BJ (cell line): ENCODE results near the gene CCR9. TPM values are rescaled to one million over a fixed set of nuclear protein-coding genes. Genes with fewer than 3 reads are reported as not detected.

ENCODE experiments used
- CTCF ChIA-PET: fragments of 350-600 bp; formaldehyde crosslinking; extraction: SDS; loops from one replicate; lab custom pipeline; 2021; ENCODE audit warnings: antibody characterized with exemption, inconsistent platforms; lab: Yijun Ruan, JAX
- POLR2A ChIA-PET: fragments of 300-600 bp; sonication (Branson Sonifier 250); formaldehyde crosslinking; extraction: SDS; loops from one replicate; lab custom pipeline; 2021; ENCODE audit warnings: antibody characterized with exemption; lab: Charles Lee
- DNase-seq: peaks from one replicate; pipeline ENCODE4 v3.0.0-alpha.2; 2011; ENCODE audit warnings: low read depth
- H3K27me3 ChIP-seq: 2 replicates; pipeline ENCODE4 v1.6.0; 2011; ENCODE audit warnings: low read length; ENCODE audit not compliant: control insufficient read depth, insufficient read depth
- H3K36me3 ChIP-seq: 2 replicates; pipeline ENCODE4 v1.5.1; 2011; ENCODE audit warnings: low read length; ENCODE audit not compliant: control insufficient read depth, insufficient read depth
- H3K4me3 ChIP-seq: 2 replicates; pipeline ENCODE4 v1.5.1; 2011; ENCODE audit warnings: low read depth, mild to moderate bottlenecking, control low read depth, low read length
- polyA plus RNA-seq: library from polyadenylated mRNA; depleted of rRNA; stranded (reverse); fragments of >200 nt; gene quantifications from 2 replicates; pipeline ENCODE4 v1.2.3, GENCODE V29; 2011
- TF ChIP-seq, protein P1 (sequence below): IDR thresholded peaks from 2 replicates; pipeline ENCODE4 v1.5.1; 2011; ENCODE audit warnings: low read depth, mild to moderate bottlenecking, control low read depth, inconsistent platforms, low read length, moderate library complexity; ENCODE audit not compliant: insufficient read depth

CCR9 gene
- polyA plus RNA-seq, 1 experiment = not detected

DNA sequence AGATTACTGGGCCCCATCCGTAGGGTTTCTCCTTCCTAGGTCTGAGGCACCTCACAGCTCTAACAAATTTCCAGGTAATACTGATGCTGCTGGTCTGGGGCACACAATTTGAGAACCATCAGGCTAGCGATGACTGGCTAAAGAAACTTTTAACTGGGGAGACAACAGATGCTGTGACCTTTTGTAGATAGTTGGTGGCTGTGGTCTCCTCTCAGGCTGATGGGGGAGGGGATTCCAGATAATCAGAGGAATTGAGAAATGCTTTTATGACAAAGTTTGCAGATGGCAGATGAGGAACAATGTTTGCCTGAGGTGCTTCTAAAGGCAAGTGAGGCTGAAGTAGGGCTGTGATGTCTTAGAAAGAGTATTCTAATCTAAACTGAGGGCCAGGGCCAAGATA lies 13.8 kb upstream of the CCR9 start:
- H3K36me3 ChIP-seq = no peaks in the 10 kb centered on the region
- ChIA-PET CTCF (interaction anchor here (1.2 kb wide), 1 partner anchor 8 kb away, joined by 3 read pairs; no protein-coding TSS in a partner anchor), POLR2A (no interaction called here)
- H3K27me3 ChIP-seq = peaks cover 10% of the 10 kb centered on the region
- H3K4me3 ChIP-seq = no peak overlapping the region
- DNase-seq = no peak
- TF ChIP-seq, protein P1, sequence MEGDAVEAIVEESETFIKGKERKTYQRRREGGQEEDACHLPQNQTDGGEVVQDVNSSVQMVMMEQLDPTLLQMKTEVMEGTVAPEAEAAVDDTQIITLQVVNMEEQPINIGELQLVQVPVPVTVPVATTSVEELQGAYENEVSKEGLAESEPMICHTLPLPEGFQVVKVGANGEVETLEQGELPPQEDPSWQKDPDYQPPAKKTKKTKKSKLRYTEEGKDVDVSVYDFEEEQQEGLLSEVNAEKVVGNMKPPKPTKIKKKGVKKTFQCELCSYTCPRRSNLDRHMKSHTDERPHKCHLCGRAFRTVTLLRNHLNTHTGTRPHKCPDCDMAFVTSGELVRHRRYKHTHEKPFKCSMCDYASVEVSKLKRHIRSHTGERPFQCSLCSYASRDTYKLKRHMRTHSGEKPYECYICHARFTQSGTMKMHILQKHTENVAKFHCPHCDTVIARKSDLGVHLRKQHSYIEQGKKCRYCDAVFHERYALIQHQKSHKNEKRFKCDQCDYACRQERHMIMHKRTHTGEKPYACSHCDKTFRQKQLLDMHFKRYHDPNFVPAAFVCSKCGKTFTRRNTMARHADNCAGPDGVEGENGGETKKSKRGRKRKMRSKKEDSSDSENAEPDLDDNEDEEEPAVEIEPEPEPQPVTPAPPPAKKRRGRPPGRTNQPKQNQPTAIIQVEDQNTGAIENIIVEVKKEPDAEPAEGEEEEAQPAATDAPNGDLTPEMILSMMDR = no peak

DNA sequence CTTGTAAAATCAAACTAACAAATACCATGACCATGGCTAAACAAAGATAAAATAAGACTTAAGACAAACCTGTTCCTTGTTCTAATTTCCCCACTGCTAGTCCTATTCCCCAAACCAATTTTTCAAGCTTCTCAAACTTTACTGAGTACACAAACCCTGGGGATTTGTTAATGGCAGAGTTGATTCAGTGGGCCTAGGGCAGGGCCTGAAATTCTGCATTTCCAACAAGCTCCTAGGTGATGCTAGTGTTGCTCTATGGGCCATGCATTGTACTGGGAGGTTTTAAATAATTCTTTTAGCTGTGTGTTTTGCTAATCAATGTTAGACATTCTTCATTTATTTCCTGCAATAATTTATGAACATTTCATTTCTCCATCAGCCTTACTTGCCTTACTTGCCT lies 13.3 kb upstream of the CCR9 start:
- Histone ChIP-seq H3K4me3 (no peak overlapping the region), H3K27me3 (peaks cover 10% of the 10 kb centered on the region), H3K36me3 (no peaks in the 10 kb centered on the region)
- TF ChIP-seq, protein P1 = no peak
- DNase-seq = no peak
- CTCF ChIA-PET = interaction anchor here (1.2 kb wide), 1 partner anchor 8 kb away, joined by 3 read pairs; no protein-coding TSS in a partner anchor
- POLR2A ChIA-PET = no interaction called here

DNA sequence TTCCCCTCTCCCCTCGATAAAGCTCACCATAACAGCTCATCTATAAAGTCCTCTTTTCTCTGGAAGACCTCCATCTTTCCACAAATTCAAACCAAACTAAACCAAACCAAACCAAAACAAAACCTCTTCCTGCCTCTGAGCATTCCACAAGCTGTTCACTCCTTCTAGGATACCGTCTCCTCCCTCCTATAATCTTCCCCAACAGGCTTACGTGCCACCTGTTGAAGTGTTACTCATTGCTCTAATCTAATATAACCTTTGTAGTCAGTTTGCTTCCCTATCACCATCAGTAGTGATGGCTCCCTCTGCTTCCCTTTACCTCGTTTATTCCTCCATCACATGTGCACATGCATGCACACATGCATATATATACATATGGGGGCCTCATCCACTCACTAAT lies 12.7 kb upstream of the CCR9 start:
- POLR2A ChIA-PET = interaction anchor here (0.5 kb wide), 1 partner anchor 592 kb away, joined by 11 read pairs; no protein-coding TSS in a partner anchor
- H3K4me3 ChIP-seq = no peak overlapping the region
- TF ChIP-seq, protein P1 = no peak
- CTCF ChIA-PET = interaction anchor here (1.2 kb wide), 1 partner anchor 9 kb away, joined by 3 read pairs; no protein-coding TSS in a partner anchor
- peaks cover 10% of the 10 kb centered on the region for H3K27me3 ChIP-seq
- no peak for DNase-seq
- H3K36me3 ChIP-seq = no peaks in the 10 kb centered on the region

DNA sequence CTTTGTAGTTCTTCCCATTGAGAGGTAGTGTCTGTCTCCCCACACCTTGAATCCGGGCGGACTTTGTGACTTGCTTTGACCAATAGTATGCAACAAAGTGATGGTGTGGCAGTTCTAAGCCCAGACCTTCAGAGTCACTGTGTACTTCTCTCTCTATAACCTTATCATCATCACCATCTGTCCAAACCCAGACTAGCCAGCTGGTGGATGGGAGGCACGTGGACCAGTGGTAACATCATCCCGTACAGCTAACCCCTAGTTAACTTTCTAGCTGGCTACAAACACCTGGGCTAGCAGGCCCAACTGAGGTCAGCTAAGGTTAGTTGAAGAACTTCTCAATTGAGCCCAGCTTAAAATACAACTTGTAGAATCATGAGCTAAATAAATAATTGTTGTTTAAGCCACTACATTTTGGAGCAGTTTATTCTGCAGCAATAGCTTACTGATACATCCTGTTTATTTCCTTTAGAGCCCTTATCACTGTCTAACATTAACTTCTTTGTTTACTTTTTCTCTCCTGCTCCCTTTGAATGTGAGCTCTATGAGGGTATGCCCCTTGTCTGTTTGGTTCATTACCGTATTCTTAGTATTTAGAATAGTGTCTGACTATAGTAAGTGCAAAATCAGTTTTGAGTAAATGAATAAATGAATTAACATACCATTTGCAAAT lies 11.5 kb upstream of the CCR9 start:
- H3K27me3 ChIP-seq = peaks cover 6% of the 10 kb centered on the region
- ChIA-PET POLR2A (no interaction called here), CTCF (interaction anchor here (2.0 kb wide), 1 partner anchor 9 kb away, joined by 7 read pairs; no protein-coding TSS in a partner anchor)
- no peak for DNase-seq
- TF ChIP-seq, protein P1 = no peak
- no peaks in the 10 kb centered on the region for H3K36me3 ChIP-seq
- no peak overlapping the region for H3K4me3 ChIP-seq

DNA sequence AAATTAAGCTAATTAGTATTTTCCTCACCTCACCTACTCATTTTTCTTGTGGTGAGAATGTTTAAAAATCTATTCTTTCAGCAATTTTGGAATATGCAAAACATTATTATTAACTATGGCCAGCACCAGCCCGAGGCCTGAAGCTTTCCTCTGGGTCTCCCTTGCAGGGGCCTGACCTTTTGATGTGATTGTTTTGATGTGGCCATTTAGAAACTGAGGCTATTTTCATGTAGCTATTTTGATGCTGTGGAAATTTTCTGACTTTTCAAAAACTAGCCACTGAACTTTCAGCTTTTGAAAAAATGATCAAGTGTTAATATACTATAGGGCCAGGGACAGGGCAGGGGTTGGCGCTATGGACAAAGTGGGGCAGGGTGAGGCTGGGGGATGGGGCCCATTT lies 8.2 kb upstream of the CCR9 start:
- ChIA-PET CTCF (no interaction called here), POLR2A (no interaction called here)
- no peaks in the 10 kb centered on the region for H3K36me3 ChIP-seq
- peaks cover 6% of the 10 kb centered on the region for H3K27me3 ChIP-seq
- TF ChIP-seq, protein P1 = no peak
- no peak overlapping the region for H3K4me3 ChIP-seq
- no peak for DNase-seq
